Chondrocyte (in vitro differentiated cells): ENCODE results near the gene MYB. TPM values are rescaled to one million over a fixed set of nuclear protein-coding genes. Genes with fewer than 3 reads are reported as not detected.
"Not testable (repeated sequence)": the region's sequence is repeated elsewhere in the genome, so short reads cannot be mapped to it uniquely, and the experiment has no call there.

Experiments
- DNase-seq: peaks from one replicate; pipeline ENCODE4 v3.0.0; 2021; ENCODE audit warnings: mixed read lengths, low spot score
- H3K27ac Mint-ChIP-seq: one replicate; pipeline ENCODE4 v1.8.0; 2021; ENCODE audit warnings: mild to moderate bottlenecking, moderate library complexity, mixed read lengths; ENCODE audit not compliant: unreplicated experiment
- H3K27me3 Mint-ChIP-seq: 2 replicates; pipeline ENCODE4 v1.8.0; 2021; ENCODE audit warnings: low read depth, mixed read lengths
- H3K36me3 Mint-ChIP-seq: 2 replicates; pipeline ENCODE4 v1.8.0; 2021; ENCODE audit warnings: low read depth, mixed read lengths
- H3K4me1 Mint-ChIP-seq: 2 replicates; pipeline ENCODE4 v1.8.0; 2021; ENCODE audit warnings: low read depth, mild to moderate bottlenecking, mixed read lengths
- H3K4me3 Mint-ChIP-seq: one replicate; pipeline ENCODE4 v1.8.0; 2021; ENCODE audit warnings: mild to moderate bottlenecking, moderate library complexity, mixed read lengths; ENCODE audit not compliant: unreplicated experiment
- H3K9me3 Mint-ChIP-seq: 2 replicates; pipeline ENCODE4 v1.8.0; 2021; ENCODE audit warnings: low read depth, mixed read lengths
- CTCF ChIP-seq: fragments of 200-600 bp; sonication (generic); IDR thresholded peaks from 2 replicates; pipeline ENCODE4 v1.5.0; 2021; ENCODE audit warnings: antibody characterized with exemption, mild to moderate bottlenecking, moderate library complexity
- total RNA-seq: library from RNA; stranded (reverse); gene quantifications from 3 replicates; pipeline ENCODE4 v1.2.1, GENCODE V29; 2021

MYB gene
- total RNA-seq, 1 donor from 2014 or later: 0.20 TPM

GRCh38 chr6:135141728-135142127 lies 39.4 kb upstream of the MYB start:
- Mint-ChIP-seq H3K36me3 (no peaks in the 10 kb centered on the region), H3K9me3 (no peaks in the 10 kb centered on the region), H3K4me3 (no peak overlapping the region), H3K27ac (no peak overlapping the region), H3K27me3 (peaks cover 9% of the 10 kb centered on the region), H3K4me1 (peaks cover 11% of the 10 kb centered on the region)
- no peak for TF ChIP-seq CTCF
- DNase-seq: no peak

GRCh38 chr6:135142232-135142631 lies 38.9 kb upstream of the MYB start:
- H3K27me3 Mint-ChIP-seq, H3K36me3 Mint-ChIP-seq, H3K9me3 Mint-ChIP-seq, H3K4me3 Mint-ChIP-seq, DNase-seq, H3K27ac Mint-ChIP-seq: not testable (repeated sequence)
- H3K4me1 Mint-ChIP-seq: peaks cover 11% of the 10 kb centered on the region

GRCh38 chr6:135144673-135145062 lies 36.4 kb upstream of the MYB start:
- Mint-ChIP-seq H3K36me3 (no peaks in the 10 kb centered on the region), H3K4me3 (no peak overlapping the region), H3K27me3 (peaks cover 7% of the 10 kb centered on the region), H3K9me3 (no peaks in the 10 kb centered on the region), H3K27ac (no peak overlapping the region), H3K4me1 (peaks cover 11% of the 10 kb centered on the region)
- no peak for TF ChIP-seq CTCF
- DNase-seq: no peak

GRCh38 chr6:135145063-135145800 lies 35.9 kb upstream of the MYB start:
- H3K9me3 Mint-ChIP-seq: no peaks in the 10 kb centered on the region
- H3K27ac Mint-ChIP-seq: no peak overlapping the region
- H3K4me1 Mint-ChIP-seq: peaks cover 11% of the 10 kb centered on the region
- no peaks in the 10 kb centered on the region for H3K36me3 Mint-ChIP-seq
- TF ChIP-seq CTCF: peak; percentile 81
- no peak overlapping the region for H3K4me3 Mint-ChIP-seq
- DNase-seq: no peak
- H3K27me3 Mint-ChIP-seq: peaks cover 7% of the 10 kb centered on the region

- H3K36me3 Mint-ChIP-seq: no peaks in the 10 kb centered on the region
- no peak for TF ChIP-seq CTCF
- no peak overlapping the region for H3K4me3 Mint-ChIP-seq
- no peak overlapping the region for H3K27ac Mint-ChIP-seq
- no peaks in the 10 kb centered on the region for H3K9me3 Mint-ChIP-seq
- DNase-seq: no peak
- H3K27me3 Mint-ChIP-seq: peaks cover 2% of the 10 kb centered on the region
- peaks cover 11% of the 10 kb centered on the region for H3K4me1 Mint-ChIP-seq
These were observed 34.8 kb upstream of the MYB start for GRCh38 chr6:135146162-135146934.
